PC-9 (cell line): ENCODE results near the gene TMEM138. TPM values are rescaled to one million over a fixed set of nuclear protein-coding genes. Genes with fewer than 3 reads are reported as not detected.

Experiments
- BruUV-seq: library from RNA; stranded (reverse); fragments of 400-500 nt; replicated peaks from 2 replicates; lab custom pipeline; 2021; lab: Mats Ljungman, UMichigan
- CTCF ChIA-PET: fragments of 300-600 bp; sonication (Branson Sonifier 250); formaldehyde crosslinking; loops from one replicate; lab custom pipeline; 2022; ENCODE audit warnings: antibody characterized with exemption; lab: Charles Lee
- POLR2A ChIA-PET: fragments of 300-600 bp; sonication (Branson Sonifier 250); formaldehyde crosslinking; loops from one replicate; lab custom pipeline; 2022; ENCODE audit warnings: antibody characterized with exemption; ENCODE audit not compliant: unreplicated experiment; lab: Charles Lee
- DNase-seq, 2 experiments: peaks; one replicate each; pipeline versions ENCODE4 v3.0.0 to v3.0.0-alpha.2; 2015 to 2022; ENCODE audit warnings: mixed read lengths in 1 of 2
- H2AFZ ChIP-seq: fragments of 200-600 bp; sonication (generic); 2 replicates; pipeline ENCODE4 v1.8.1; 2017; ENCODE audit warnings: antibody characterized with exemption
- H3F3A ChIP-seq: fragments of 200-600 bp; sonication (generic); 2 replicates; pipeline ENCODE4 v1.8.1; 2017; ENCODE audit warnings: antibody characterized with exemption, mild to moderate bottlenecking, low read depth; ENCODE audit not compliant: insufficient read depth
- H3K27ac ChIP-seq: fragments of 200-600 bp; sonication (generic); 2 replicates; pipeline ENCODE4 v1.6.1; 2016; ENCODE audit warnings: mixed run types
- H3K27me3 ChIP-seq: fragments of 200-600 bp; sonication (generic); 2 replicates; pipeline ENCODE4 v1.6.1; 2016; ENCODE audit warnings: low read depth, mixed run types; ENCODE audit not compliant: insufficient read depth
- H3K36me3 ChIP-seq: fragments of 200-600 bp; sonication (generic); 2 replicates; pipeline ENCODE4 v1.6.1; 2016; ENCODE audit warnings: low read depth, mixed run types
- H3K4me1 ChIP-seq: fragments of 200-600 bp; sonication (generic); replicated peaks from 2 replicates; pipeline ENCODE4 v1.6.1; 2016; ENCODE audit warnings: mixed run types; ENCODE audit not compliant: insufficient read depth
- H3K4me2 ChIP-seq: fragments of 200-600 bp; sonication (generic); 2 replicates; pipeline ENCODE4 v1.6.1; 2017; ENCODE audit warnings: mixed run types
- H3K4me3 ChIP-seq: fragments of 200-600 bp; sonication (generic); 2 replicates; pipeline ENCODE4 v1.6.1; 2016; ENCODE audit warnings: mixed run types
- H3K79me2 ChIP-seq: fragments of 200-600 bp; sonication (generic); 2 replicates; pipeline ENCODE4 v1.6.1; 2017; ENCODE audit warnings: low read depth, mixed run types
- H3K9me2 ChIP-seq: fragments of 200-600 bp; sonication (generic); 2 replicates; pipeline ENCODE4 v1.8.1; 2017; ENCODE audit warnings: mild to moderate bottlenecking; ENCODE audit not compliant: insufficient read depth
- H3K9me3 ChIP-seq: fragments of 200-600 bp; sonication (generic); 2 replicates; pipeline ENCODE4 v1.8.1; 2016; ENCODE audit warnings: low read depth; ENCODE audit not compliant: insufficient read depth
- H4K20me1 ChIP-seq: fragments of 200-600 bp; sonication (generic); 2 replicates; pipeline ENCODE4 v1.8.1; 2017; ENCODE audit not compliant: insufficient read depth
- CTCF ChIP-seq: fragments of 200-600 bp; sonication (generic); conservative IDR thresholded peaks from 2 replicates; pipeline ENCODE4 v1.6.1; 2017; ENCODE audit warnings: mixed run types, antibody characterized with exemption, mild to moderate bottlenecking, moderate library complexity
- EZH2 ChIP-seq: fragments of 200-600 bp; sonication (generic); IDR thresholded peaks from 2 replicates; pipeline ENCODE4 v1.8.0; 2017; ENCODE audit warnings: antibody characterized with exemption, low read depth
- intact Hi-C: fragments of 100-400 bp; cut with micrococcal nuclease; formaldehyde crosslinking; loops from one replicate; pipeline ENCODE4 v1.10.0; 2022; ENCODE audit not compliant: unreplicated experiment
- total RNA-seq: library from RNA; stranded (reverse); gene quantifications from 2 replicates; pipeline ENCODE4 v1.2.3, GENCODE V29; 2021

The TMEM138 gene
- total RNA-seq, 1 experiment from 2014 or later, result 46.1 TPM

- no TSS peak for BruUV-seq
- H3K4me2 ChIP-seq, result no peak overlapping the region
- H3K4me3 ChIP-seq, result no peak overlapping the region
- no peak overlapping the region for H3K27ac ChIP-seq
- H3F3A ChIP-seq, result no peaks in the 10 kb centered on the region
- H3K9me2 ChIP-seq, result no peaks in the 10 kb centered on the region
- ChIA-PET CTCF (interaction anchor here (0.6 to 1.0 kb wide), 2 partner anchors 41 to 42 kb away, joined by 3 to 7 read pairs; no protein-coding TSS in a partner anchor), POLR2A (interaction anchor here (0.6 kb wide), 1 partner anchor 474 kb away, joined by 5 read pairs; no protein-coding TSS in a partner anchor)
- TF ChIP-seq EZH2, result no peak
- TF ChIP-seq CTCF, result no peak
- no peaks in the 10 kb centered on the region for H4K20me1 ChIP-seq
- DNase-seq, result no peak
- no peaks in the 10 kb centered on the region for H3K27me3 ChIP-seq
- intact Hi-C loops, result no loop called here
- H3K79me2 ChIP-seq, result no peaks in the 10 kb centered on the region
- H3K9me3 ChIP-seq, result no peaks in the 10 kb centered on the region
- no peaks in the 10 kb centered on the region for H3K36me3 ChIP-seq
- H2AFZ ChIP-seq, result no peak overlapping the region
- no peaks in the 10 kb centered on the region for H3K4me1 ChIP-seq
These were observed 20.5 kb upstream of the TMEM138 start for GRCh38 chr11:61341706-61342105.

- no peak overlapping the region for H3K27ac ChIP-seq
- no peak overlapping the region for H3K4me3 ChIP-seq
- POLR2A ChIA-PET, result interaction anchor here (0.6 kb wide), 1 partner anchor 473 kb away, joined by 5 read pairs; no protein-coding TSS in a partner anchor
- H3K9me2 ChIP-seq, result no peaks in the 10 kb centered on the region
- no peaks in the 10 kb centered on the region for H3K79me2 ChIP-seq
- no peak overlapping the region for H3K4me2 ChIP-seq
- CTCF ChIA-PET, result interaction anchor here (1.0 kb wide), 1 partner anchor 40 kb away, joined by 3 read pairs; no protein-coding TSS in a partner anchor
- H3K4me1 ChIP-seq, result no peaks in the 10 kb centered on the region
- no peaks in the 10 kb centered on the region for H4K20me1 ChIP-seq
- intact Hi-C loops, result no loop called here
- no peaks in the 10 kb centered on the region for H3F3A ChIP-seq
- H3K9me3 ChIP-seq, result no peaks in the 10 kb centered on the region
- no peaks in the 10 kb centered on the region for H3K36me3 ChIP-seq
- DNase-seq, result no peak
- no peaks in the 10 kb centered on the region for H3K27me3 ChIP-seq
- no TSS peak for BruUV-seq
- TF ChIP-seq CTCF, result no peak
- TF ChIP-seq EZH2, result no peak
- no peak overlapping the region for H2AFZ ChIP-seq
These were observed 19.9 kb upstream of the TMEM138 start for GRCh38 chr11:61342207-61342803.

- no TSS peak for BruUV-seq
- intact Hi-C loops, result no loop called here
- Histone ChIP-seq H3F3A (no peaks in the 10 kb centered on the region), H3K9me3 (no peaks in the 10 kb centered on the region), H3K4me2 (no peak overlapping the region), H3K79me2 (no peaks in the 10 kb centered on the region), H3K27ac (no peak overlapping the region), H3K9me2 (no peaks in the 10 kb centered on the region), H4K20me1 (no peaks in the 10 kb centered on the region), H3K4me1 (no peaks in the 10 kb centered on the region), H2AFZ (no peak overlapping the region), H3K27me3 (no peaks in the 10 kb centered on the region), H3K4me3 (no peak overlapping the region), H3K36me3 (no peaks in the 10 kb centered on the region)
- CTCF ChIA-PET, result interaction anchor here (0.6 kb wide), 1 partner anchor 148 kb away, joined by 14 read pairs; no protein-coding TSS in a partner anchor
- POLR2A ChIA-PET, result no interaction called here
- DNase-seq, result no peak
- TF ChIP-seq CTCF (no peak), EZH2 (no peak)
These were observed 18.1 kb upstream of the TMEM138 start for GRCh38 chr11:61343792-61344745.
